K562 (cell line): ENCODE results near the gene IFNGR2.

Experiments
- CTBP1 ChIP-seq: fragments of 450-650 bp; IDR thresholded peaks from 2 replicates; pipeline ENCODE4 v1.6.1; 2016; ENCODE audit warnings: borderline replicate concordance
- CXXC5 ChIP-seq: fragments of 250-450 bp; sonication (Bioruptor Pico); IDR thresholded peaks from 2 replicates; pipeline ENCODE4 v1.8.0; 2022; ENCODE audit warnings: inconsistent platforms, mild to moderate bottlenecking, moderate library complexity
- EP300 ChIP-seq: IDR thresholded peaks from 2 replicates; pipeline ENCODE4 v1.6.1; 2012; ENCODE audit warnings: low read length, improper control_type of control experiment
- KLF10 ChIP-seq: fragments of 250-450 bp; sonication (Bioruptor Pico); IDR thresholded peaks from 2 replicates; pipeline ENCODE4 v1.6.1; 2021; ENCODE audit warnings: matching md5 sums
- SMARCC2 ChIP-seq: fragments of 450-650 bp; IDR thresholded peaks from 2 replicates; pipeline ENCODE4 v1.6.1; 2017; ENCODE audit warnings: antibody characterized with exemption, moderate library complexity, mild to moderate bottlenecking, low read depth
- SP2 ChIP-seq: IDR thresholded peaks from 2 replicates; pipeline ENCODE4 v1.6.1; 2011; ENCODE audit warnings: mild to moderate bottlenecking, low read depth, low read length, moderate library complexity; ENCODE audit not compliant: poor library complexity, severe bottlenecking; ENCODE audit errors: extremely low read depth
- TAF9B ChIP-seq: fragments of 450-650 bp; IDR thresholded peaks from 2 replicates; pipeline ENCODE4 v1.6.1; 2018; ENCODE audit warnings: mild to moderate bottlenecking; ENCODE audit not compliant: partially characterized antibody

DNA sequence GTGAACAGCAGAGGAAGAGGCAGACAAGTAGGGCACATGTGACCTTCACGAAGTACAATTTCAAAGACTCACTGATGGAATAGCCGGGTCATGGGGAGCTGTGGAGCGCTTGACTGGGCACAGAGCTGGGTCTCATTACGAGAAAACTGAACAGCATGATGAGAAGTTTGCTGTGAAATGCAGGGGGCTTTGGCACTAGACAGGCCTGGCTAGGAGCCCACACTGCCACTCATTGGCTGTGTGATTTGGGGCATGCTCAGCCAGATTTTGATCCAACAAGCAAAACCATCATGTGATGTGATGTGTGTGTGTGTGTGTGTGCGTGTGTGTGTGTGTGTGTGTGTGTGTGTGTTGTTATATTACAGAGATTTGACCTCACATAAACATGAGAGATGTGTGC, 4.9 kb upstream of the IFNGR2 start:
- TF ChIP-seq CXXC5 (CRISPR knock-in tag) (no peak), SP2 (no peak), EP300 (no peak), CTBP1 (no peak), KLF10 (CRISPR knock-in tag) (no peak), TAF9B (no peak), SMARCC2 (no peak)
